GM15510 (cell line): ENCODE measurements around the gene GYS2.

Experiments
- POLR2A ChIP-seq: IDR thresholded peaks from 3 replicates; pipeline ENCODE4 v1.6.1; 2011; ENCODE audit warnings: borderline replicate concordance; ENCODE audit not compliant: insufficient read length; ENCODE audit errors: extremely low read depth

The GYS2 gene

DNA sequence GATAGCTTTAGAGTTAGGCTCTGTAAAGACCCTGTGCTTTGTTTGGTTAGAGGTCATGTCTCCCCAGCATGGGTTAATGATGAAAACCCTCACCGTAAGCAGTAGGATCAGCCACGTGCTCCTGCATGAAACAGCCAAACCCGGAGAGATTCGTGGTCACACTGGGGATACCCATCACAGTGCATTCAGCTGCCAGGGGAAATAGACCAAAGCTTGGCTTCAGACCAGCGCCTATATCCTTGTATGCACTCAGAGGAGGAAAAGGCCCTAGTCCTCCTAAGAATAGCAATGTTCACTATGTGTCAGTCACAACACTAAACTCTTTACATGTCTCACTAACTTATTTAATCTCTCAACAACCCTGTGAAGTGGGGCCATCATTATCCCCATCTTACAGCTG, 62.2 kb downstream of the GYS2 start:
- no peak for TF ChIP-seq POLR2A

DNA sequence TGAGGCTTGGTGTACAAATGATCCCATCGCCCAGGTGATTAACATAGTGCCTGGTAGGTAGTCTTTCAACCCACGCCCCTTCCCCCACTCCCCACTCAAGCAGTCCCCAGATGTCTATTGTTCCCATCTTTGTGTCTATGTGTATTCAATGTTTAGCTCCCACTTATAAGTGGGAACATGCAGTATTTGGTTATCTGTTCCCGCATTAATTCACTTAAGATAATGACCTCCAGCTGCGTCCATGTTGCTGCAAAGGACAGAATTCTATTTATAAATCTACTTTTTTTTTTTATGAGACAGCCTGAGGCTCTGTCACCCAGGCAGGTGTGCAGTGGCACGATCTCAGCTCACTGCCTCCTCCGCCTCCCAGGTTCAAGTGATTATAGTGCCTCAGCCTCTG, 62.9 kb downstream of the GYS2 start:
- no peak for TF ChIP-seq POLR2A

- no peak for TF ChIP-seq POLR2A
Measured at GRCh38 chr12:21539797-21540196, 64.8 kb downstream of the GYS2 start.

- TF ChIP-seq POLR2A = no peak
Measured at GRCh38 chr12:21538061-21538653, 66.5 kb downstream of the GYS2 start.

DNA sequence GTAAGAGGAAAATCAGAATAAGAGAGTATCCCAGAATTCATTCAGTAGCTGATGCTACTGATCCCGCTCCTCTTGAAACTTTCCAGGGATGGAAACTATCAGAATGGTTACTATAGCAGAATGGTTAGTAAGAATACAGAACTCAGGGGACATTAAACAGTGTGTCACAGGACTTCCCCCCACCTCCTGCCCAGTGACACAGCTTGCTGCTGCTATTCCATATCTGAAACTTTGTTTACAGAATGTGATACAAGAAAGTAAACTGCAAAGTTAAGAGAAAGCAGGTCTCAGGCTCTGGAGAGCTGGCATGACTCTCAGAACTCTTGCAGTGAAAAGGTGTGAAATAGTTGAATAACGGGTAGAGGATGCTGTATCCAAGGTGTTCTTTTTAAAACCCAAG, 75.2 kb downstream of the GYS2 start:
- TF ChIP-seq POLR2A = no peak

GRCh38 chr12:21528953-21529352, 75.7 kb downstream of the GYS2 start:
- no peak for TF ChIP-seq POLR2A

DNA sequence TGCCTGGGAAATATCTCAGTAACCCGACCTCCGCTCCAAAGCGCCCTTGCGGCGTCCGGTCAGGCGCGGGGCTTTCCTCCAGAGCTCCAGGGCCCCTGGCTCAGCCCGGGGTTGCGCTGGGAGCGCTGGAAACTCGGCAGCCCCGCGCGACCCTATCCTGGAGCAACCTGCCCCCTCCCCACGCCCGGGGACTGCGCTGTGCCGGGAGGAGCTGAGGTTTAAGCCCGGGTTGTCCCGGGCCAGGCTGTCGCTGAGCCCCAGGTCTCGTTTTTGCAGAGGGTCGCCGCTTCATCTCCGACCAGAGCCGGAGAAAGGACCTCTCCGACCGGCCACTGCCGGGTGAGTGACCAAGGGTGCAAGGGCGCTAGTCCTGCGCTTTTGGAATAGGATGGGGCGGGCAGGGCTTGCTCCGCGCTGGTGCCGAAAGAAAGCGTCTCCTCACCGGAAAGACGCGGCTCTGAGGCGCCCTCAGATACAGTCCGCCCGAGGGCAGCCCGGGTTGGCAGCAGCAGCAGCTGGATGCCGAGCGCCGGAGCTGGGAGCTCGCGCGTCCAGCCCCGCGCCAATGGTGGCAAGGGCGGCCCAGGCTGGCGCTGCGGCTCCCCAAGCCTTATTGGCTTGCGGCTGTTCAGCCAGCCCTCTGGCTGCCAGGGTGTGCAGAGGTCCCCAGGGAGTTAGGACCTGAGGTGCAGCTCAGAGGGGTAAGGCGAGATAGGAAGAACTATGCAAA, 77.0 kb downstream of the GYS2 start:
- no peak for TF ChIP-seq POLR2A

- TF ChIP-seq POLR2A = no peak
Measured at GRCh38 chr12:21526721-21527345, 77.8 kb downstream of the GYS2 start.

DNA sequence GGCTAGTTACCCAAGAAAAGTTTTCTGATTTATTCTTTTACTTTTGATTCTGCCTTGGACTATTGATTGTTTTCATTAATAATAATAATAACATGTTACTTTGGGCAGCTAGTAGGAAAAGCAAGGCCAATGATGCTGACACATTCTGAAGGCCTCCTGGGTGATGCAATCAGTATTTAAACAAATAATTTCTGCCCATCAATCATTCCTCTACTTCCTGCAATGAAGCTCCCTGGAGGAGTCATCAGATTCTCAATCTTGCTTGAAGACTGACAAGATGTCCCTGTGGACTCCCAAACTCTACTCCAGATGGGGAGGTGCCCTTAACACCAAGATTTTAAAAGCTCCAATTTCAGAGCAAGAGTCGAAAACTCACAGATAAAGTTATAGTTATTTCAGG, 78.6 kb downstream of the GYS2 start, which contains the start of gene SPX:
Gene SPX, plus strand, starts transcription at position 244 of the 400 bp plus-strand sequence. CDS start 177 bp downstream, outside the sequence.
- no peak for TF ChIP-seq POLR2A

DNA sequence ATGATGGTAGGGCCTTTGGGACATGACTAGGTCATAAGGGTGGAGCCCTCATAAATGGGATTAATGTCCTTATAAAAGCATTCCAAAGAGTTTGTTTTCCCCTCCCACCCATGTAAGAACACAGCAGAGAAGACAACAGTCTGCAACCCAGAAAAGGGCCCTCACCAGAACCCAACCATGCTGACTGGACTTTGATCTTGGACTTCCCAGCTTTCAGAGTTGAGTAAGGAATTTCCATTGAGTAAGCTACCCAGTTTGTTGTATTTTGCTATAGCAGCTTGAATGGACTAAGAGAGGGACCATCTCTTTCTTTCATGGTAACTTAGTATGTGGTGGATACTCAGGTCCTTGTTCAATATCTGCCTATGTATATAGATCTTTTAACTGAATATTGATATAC, 81.5 kb downstream of the GYS2 start:
- TF ChIP-seq POLR2A = no peak

DNA sequence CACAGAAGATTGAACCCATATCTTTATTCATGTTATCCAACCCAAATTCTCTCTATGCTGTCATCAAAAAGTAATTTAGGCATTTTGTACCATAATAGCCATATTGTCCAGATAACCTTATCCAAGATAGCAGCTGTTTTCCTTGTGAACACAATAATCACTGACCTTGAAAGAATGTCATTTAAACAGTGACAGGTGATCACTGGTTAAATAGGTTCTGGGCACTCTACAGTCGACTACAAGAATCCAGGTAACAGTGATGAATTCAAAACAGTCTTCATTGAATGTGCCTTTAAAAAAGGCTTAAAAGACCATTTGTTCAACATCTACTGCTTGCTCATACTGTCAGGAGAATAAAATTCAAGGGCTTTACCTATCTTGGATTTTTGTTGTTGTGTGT, 83.1 kb downstream of the GYS2 start:
- no peak for TF ChIP-seq POLR2A

- no peak for TF ChIP-seq POLR2A
Measured at GRCh38 chr12:21518451-21518850, 86.2 kb downstream of the GYS2 start.

GRCh38 chr12:21516281-21516680, 88.4 kb downstream of the GYS2 start:
- TF ChIP-seq POLR2A = no peak

GRCh38 chr12:21509768-21510167, 94.9 kb downstream of the GYS2 start:
- no peak for TF ChIP-seq POLR2A

GRCh38 chr12:21507849-21508248, 96.8 kb downstream of the GYS2 start:
- TF ChIP-seq POLR2A = no peak

DNA sequence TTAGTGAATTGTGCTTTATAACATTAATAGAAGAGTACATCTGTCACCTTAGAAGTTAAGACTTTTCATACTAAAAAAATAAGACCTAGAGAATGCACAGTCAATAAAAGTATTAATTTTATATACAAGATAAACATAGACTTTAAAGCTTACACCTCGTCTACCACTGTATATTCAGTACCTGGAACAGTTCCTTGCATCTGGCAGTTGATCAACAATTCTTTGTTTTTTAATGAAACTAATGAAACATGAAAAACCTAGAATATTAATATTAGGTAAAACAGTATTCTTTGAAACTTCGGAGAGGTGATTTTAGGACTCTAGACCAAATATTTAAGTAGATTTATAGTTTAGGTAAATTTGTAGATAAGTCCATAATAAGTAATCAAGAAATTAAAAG, 98.8 kb downstream of the GYS2 start:
- TF ChIP-seq POLR2A = no peak
